Mucosa of rectum (tissue), 2 donors: ENCODE measurements around the gene DENND10.
"Not testable (repeated sequence)": the region's sequence is repeated elsewhere in the genome, so short reads cannot be mapped to it uniquely, and the experiment has no call there.

Experiments
- H3K27ac ChIP-seq, 2 donors: one replicate each; pipeline ENCODE4 v1.7.0; 2013; ENCODE audit warnings: inconsistent platforms in 2 of 2, low read depth in 2 of 2, low read length in 2 of 2
- H3K27me3 ChIP-seq, 2 donors: one replicate each; pipeline ENCODE4 v1.7.0; 2013; ENCODE audit warnings: low read length in 2 of 2; ENCODE audit not compliant: control insufficient read depth in 2 of 2, insufficient read depth in 2 of 2
- H3K36me3 ChIP-seq, 2 donors: one replicate each; pipeline ENCODE4 v1.7.0; 2013; ENCODE audit warnings: low read length in 2 of 2; ENCODE audit not compliant: control insufficient read depth in 2 of 2, insufficient read depth in 2 of 2
- H3K4me1 ChIP-seq, 2 donors: one replicate each; pipeline ENCODE4 v1.7.0; 2013; ENCODE audit warnings: low read length in 2 of 2, mild to moderate bottlenecking in 1 of 2; ENCODE audit not compliant: control insufficient read depth in 2 of 2, insufficient read depth in 2 of 2
- H3K4me3 ChIP-seq, 2 donors: one replicate each; pipeline ENCODE4 v1.7.0; 2013; ENCODE audit warnings: low read length in 2 of 2
- H3K9ac ChIP-seq, 2 donors: one replicate each; pipeline ENCODE4 v1.7.0; 2013; ENCODE audit warnings: low read length in 2 of 2, low read depth in 1 of 2, mild to moderate bottlenecking in 1 of 2
- H3K9me3 ChIP-seq, 2 donors: one replicate each; pipeline ENCODE4 v1.7.0; 2013; ENCODE audit warnings: low read length in 2 of 2; ENCODE audit not compliant: control insufficient read depth in 2 of 2
- donor health status: healthy.
- donor health status: Normal muscosa, but diverticular disease.

The DENND10 gene

DNA sequence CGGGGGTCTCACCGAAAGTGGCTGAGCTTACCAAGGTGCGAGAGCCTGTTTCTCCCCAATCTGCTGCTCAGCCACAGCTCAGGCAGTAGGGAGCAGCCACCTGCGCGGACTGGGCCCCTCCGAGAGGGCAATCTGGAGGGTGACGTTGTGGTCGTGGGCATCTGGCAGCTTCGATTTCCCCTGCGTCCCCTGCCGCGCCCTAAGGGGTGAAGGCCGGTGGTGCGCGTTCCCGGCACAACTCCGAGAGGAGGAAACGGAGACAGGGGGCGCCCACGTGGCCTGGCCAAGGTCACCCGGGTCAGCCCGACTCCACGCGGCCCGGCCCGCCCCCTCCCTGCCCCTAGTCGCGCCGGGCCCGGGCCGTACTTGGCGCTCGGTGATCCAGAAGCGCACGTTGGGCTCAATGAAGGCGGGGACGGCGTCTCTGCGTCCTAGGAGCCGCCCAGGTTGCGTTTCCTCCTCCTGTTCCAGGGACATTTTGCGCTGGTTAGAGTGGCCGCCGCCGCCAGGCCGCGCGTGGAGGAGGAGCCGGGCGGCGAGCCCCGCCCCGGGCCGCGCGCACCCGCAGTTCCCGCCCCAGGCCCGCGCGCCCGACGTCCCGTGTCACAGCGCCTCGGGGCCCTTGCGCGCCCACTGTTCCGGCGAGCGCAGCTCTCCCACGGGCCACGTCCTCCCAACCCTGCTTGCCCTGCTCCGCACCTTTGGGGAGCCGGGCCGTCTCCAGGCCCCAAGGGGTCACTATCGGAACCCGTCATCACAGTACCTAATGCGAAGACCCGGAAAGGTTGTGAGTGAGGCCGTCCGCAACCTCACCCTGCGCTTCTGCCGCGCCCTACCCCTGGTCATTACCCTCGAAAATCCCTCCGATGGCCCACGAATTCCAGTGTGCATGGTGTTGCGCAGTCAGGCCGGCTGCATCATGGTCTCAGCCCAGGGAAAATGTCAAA, 61.5 kb downstream of the DENND10 start, which contains the start of gene SFXN4:
Gene SFXN4 (minus strand): TSS at position 544 of the 947 bp plus-strand sequence. CDS start 67 bp downstream, at position 477.
- H3K9me3 ChIP-seq = no peaks in the 10 kb centered on the region
- peaks cover 29% of the 10 kb centered on the region in 2 donors for H3K36me3 ChIP-seq
- H3K4me1 ChIP-seq = peaks cover 14 to 16% of the 10 kb centered on the region in 2 donors
- H3K27me3 ChIP-seq = no peaks in the 10 kb centered on the region
- peak within 1 kb of the TSS; percentile 80 to 91 for H3K27ac ChIP-seq
- peak within 1 kb of the TSS; percentile 91 to 95 for H3K4me3 ChIP-seq
- peak within 1 kb of the TSS; percentile 93 to 95 for H3K9ac ChIP-seq

DNA sequence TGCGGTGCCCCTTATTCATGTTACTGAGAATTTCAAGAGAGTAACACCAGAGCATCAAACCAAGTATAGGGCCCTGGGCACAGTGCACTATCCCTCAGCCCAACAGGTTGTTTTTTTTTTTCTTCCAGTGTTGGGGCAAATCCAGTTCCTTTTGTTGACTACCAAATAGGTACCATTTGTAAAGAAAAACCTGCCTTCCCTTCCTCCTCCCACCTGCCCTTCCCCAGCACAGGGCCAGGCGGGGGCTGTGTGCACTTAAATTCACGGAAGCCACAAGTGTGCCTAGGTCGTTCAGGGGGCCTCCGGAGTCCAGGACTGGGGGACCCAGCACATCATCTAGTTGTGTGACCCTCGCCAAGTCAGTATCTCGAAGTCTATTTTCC, 62.2 kb downstream of the DENND10 start:
- peak overlapping the region; percentile 80 to 91 for H3K27ac ChIP-seq
- H3K9ac ChIP-seq = peak overlapping the region; percentile 92 to 93
- H3K4me1 ChIP-seq = peaks cover 14 to 16% of the 10 kb centered on the region in 2 donors
- H3K9me3 ChIP-seq = no peaks in the 10 kb centered on the region
- peak overlapping the region; percentile 91 to 95 for H3K4me3 ChIP-seq
- no peaks in the 10 kb centered on the region for H3K27me3 ChIP-seq
- peaks cover 26 to 30% of the 10 kb centered on the region in 2 donors for H3K36me3 ChIP-seq

DNA sequence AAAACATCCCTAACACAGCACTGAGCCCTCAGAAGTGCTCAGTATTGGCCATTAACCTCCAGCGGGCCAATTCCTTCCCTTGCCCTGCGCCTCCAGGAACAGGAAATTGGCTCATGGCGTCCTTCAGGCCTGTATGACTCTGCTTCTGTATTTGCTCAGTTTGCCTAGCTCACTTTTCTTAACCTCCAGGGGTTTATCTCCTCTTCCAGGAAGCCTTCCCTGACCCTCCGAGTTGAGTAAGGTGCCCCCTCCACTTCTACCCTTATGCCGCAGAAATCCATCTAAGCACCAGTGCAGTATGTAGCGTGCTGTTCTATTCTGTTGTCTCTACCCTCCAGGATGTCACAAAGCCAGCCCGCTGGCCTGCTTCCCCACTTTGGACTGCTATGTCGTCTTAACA, 62.7 kb downstream of the DENND10 start:
- H3K9ac ChIP-seq = peak overlapping the region in 1 of 2 donors; percentile 93
- no peaks in the 10 kb centered on the region for H3K9me3 ChIP-seq

DNA sequence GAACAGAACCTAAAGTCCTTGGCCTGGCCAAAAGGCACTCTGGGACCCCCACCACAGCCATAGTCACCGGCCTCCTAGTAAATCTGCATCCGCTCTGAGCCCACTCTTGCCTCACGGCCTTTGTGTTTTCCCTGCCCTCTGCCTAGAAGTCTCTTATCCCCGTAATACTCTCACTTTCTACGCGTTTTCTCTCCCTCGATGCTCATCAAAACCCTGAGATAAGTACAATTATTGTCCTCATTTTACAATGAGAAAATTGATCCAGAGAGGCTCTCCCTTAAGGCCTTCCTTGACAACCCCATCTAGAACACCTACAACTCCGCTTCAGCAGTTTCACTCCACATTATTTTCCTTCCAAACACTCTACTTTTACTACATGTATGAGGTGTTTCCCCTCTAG, 63.1 kb downstream of the DENND10 start:
- Histone ChIP-seq H3K36me3 (peaks cover 28 to 38% of the 10 kb centered on the region in 2 donors), H3K27me3 (no peaks in the 10 kb centered on the region), H3K9me3 (no peaks in the 10 kb centered on the region), H3K27ac (no peak overlapping the region), H3K4me1 (peaks cover 14 to 16% of the 10 kb centered on the region in 2 donors), H3K9ac (no peak overlapping the region), H3K4me3 (no peak overlapping the region)

More for the DNA sequence above, 62.7 kb downstream of the DENND10 start:
- Histone ChIP-seq H3K4me3 (no peak overlapping the region), H3K4me1 (peaks cover 14 to 16% of the 10 kb centered on the region in 2 donors), H3K36me3 (peaks cover 29 to 35% of the 10 kb centered on the region in 2 donors), H3K27ac (peak overlapping the region in 1 of 2 donors; percentile 91), H3K27me3 (no peaks in the 10 kb centered on the region)

DNA sequence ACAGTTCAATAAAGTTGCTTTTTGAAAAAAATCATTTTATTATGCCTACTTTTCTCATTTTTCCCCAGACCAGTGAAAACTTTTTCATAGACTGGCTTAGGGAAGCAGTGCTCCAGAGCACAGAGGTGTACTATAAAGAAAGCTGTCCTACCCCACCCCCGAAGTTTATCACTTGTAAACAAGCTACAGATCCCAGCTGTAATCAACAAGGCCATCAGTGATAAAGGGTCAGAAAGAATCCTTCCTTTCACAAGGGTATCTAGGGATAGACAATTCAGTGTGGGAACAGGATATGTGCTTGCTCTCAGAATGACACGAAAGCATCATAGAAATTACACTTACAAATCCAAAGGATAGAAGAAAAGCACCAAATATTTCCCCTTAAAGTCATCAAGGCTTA, 70.2 kb downstream of the DENND10 start:
- H3K27ac ChIP-seq = no peak overlapping the region
- H3K36me3 ChIP-seq = peaks cover 32 to 36% of the 10 kb centered on the region in 2 donors
- no peak overlapping the region for H3K4me3 ChIP-seq
- no peaks in the 10 kb centered on the region for H3K27me3 ChIP-seq
- H3K4me1 ChIP-seq = peaks cover 7 to 8% of the 10 kb centered on the region in 2 donors
- H3K9ac ChIP-seq = no peak overlapping the region
- H3K9me3 ChIP-seq = no peaks in the 10 kb centered on the region

DNA sequence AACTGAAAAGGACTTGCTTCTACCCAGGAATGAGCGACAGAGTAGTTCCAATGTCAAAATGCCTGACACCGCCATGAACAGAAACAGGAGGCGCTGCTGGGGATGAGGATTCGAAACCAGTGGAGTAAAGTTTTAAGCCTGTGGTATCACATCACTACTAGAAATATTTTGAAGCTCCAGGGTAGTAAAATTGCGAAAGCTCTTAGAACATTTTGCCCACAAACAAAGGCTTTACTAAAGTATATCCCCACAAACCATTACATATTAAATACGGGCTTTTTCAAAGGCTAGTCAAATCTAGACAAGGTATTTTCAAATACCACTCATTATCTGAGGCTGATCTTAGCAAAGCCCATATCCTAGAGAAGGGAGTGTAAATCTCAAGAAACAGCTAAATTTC, 72.3 kb downstream of the DENND10 start:
- Histone ChIP-seq H3K36me3 (peaks cover 20 to 21% of the 10 kb centered on the region in 2 donors), H3K4me3 (no peak overlapping the region), H3K27me3 (no peaks in the 10 kb centered on the region), H3K27ac (no peak overlapping the region), H3K9ac (no peak overlapping the region), H3K4me1 (peaks cover 7 to 8% of the 10 kb centered on the region in 2 donors), H3K9me3 (no peaks in the 10 kb centered on the region)

DNA sequence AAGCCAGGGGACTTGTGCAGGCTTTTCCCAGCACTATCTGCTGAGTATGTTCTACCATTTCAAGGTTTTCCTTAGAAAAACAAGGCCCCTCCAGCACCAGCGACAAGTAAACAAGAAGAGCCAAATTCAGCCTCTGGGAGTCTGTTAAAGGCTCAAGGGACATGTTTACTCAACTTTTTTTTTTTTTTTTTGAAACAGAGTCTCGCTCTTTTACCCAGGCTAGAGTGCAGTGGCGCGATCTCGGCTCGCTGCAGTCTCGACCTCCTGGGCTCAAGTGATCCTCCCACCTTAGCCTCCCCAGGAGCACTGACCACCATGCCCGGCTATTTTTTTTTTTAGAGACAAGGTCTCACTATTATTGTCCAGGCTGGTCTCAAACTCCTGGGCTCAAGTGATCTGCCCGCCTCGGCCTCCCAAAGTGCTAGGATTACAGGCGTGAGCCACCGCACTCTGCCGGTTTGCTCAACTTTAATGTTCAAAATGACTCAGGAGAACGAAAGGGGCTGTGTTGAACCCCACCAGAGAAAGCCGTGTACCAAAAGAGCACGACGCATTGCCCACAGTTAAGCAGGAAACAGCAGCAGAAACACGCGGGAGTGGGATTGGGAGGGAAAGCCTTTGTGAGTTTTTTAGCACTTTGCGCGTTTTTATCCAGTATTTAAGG, 73.9 kb downstream of the DENND10 start:
- H3K9ac ChIP-seq = peak overlapping the region; percentile 74 to 89
- H3K4me3 ChIP-seq = peak overlapping the region; percentile 91 to 98
- no peaks in the 10 kb centered on the region for H3K9me3 ChIP-seq
- peaks cover 7 to 8% of the 10 kb centered on the region in 2 donors for H3K4me1 ChIP-seq
- H3K27ac ChIP-seq = peak overlapping the region; percentile 82 to 85
- no peaks in the 10 kb centered on the region for H3K27me3 ChIP-seq
- peaks cover 6 to 7% of the 10 kb centered on the region in 2 donors for H3K36me3 ChIP-seq

DNA sequence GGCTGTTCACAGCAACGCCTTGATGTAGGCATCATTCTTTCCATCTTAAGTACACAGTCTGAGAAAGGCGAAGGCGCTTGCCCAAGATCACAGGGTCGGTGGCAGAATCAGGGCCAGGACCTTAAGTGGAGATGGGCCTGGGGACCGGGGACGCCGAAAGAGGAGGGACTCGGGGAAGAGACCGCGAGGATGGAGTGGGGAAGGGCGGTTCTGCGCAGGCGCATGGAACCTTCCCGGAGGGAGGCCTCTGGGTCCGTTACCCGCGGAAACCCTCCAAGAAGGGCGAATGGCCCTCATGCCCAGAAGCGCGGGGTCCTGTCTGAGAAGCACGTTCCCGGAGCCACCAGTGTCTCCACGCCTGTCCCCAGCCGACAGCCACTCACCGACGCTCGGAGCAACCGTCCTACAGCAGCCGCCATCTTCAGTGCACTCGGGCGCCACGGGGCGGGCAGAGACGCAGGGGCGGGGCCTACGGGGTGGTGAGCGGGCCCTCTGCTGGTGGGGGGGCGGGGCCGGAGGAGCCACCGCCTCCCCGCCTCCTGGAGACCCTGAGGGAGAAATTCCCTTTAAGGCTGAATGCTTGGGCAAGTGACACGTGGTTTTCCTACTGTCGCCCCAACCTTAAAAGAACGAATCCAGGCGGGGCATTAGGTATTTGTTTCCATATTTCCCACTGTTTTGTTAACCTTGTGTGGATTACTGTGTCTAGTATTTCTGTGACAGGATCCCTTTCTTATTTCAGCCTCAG, 74.6 kb downstream of the DENND10 start, which contains the start of gene PRDX3:
Gene PRDX3 (minus strand): TSS at position 441 of the 748 bp plus-strand sequence. CDS start 22 bp downstream, at position 419.
- Histone ChIP-seq H3K36me3 (peaks cover 5 to 6% of the 10 kb centered on the region in 2 donors), H3K9me3 (no peaks in the 10 kb centered on the region), H3K4me3 (peak within 1 kb of the TSS; percentile 91 to 98), H3K27me3 (no peaks in the 10 kb centered on the region), H3K9ac (peak within 1 kb of the TSS; percentile 74 to 89), H3K27ac (peak within 1 kb of the TSS; percentile 82 to 85), H3K4me1 (peaks cover 7 to 8% of the 10 kb centered on the region in 2 donors)

DNA sequence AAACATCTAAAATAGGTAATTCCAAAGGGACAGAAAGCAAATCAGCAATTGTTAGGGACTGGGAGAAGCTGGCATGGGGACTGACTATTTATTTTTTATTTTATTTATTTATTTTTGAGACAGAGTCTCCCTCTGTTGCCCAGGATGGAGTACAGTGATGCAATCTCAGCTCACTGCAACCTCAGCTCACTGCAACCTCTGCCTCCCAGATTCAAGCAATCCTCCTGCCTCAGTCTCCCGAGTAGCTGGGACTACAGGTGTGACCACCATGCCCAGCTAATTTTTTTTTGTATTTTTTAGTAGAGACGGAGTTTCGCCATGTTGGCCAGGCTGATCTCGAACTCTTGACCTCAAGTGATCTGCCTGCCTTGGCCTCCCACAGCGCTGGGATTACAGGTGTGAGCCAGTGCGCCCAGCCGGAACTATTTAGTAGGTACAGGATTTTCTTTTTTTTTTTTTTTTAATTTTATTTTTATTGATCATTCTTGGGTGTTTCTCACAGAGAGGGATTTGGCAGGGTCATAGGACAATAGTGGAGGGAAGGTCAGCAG, 77.0 kb downstream of the DENND10 start:
- H3K27ac ChIP-seq, H3K27me3 ChIP-seq, H3K36me3 ChIP-seq, H3K9me3 ChIP-seq, H3K9ac ChIP-seq, H3K4me1 ChIP-seq, H3K4me3 ChIP-seq: not testable (repeated sequence)
